ENCODE data around the gene GNG7.
A peak's percentile ranks its signal among the peaks of the same experiment; 100 is the strongest.

The GNG7 gene

DNA sequence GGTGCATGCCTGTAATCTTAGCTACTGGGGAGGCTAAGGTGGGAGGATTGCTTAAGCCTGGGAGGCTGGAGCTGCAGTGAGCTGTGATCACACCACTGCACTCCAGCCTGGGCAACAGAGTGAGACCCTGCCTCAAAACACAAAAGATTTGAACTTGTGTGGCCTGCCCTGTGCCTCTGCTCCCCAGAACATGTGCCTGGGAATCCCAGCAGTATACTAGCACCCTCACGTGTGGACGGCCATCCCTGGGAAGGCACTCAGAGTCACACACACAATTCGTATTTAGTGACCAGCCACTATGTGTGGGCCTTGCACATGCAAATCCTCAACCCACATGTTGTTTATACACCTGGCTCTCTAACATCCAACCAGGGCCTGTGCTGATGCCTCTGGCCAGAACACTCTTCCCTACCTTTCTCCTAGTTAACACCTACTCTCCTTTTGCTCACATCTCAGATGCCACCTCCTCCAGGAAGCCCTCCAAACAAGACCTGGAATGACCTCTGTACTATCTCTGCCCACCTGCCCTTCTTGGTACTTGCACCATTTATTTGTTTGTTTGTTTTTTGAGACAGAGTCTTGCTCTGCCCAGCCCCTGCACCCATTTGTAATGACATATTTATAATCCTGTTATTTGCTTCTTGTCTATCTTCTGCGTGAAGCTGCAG is 218.9 kb downstream of the GNG7 start:
- no peaks in the 10 kb centered on the region for H3K36me3 ChIP-seq (ENCODE audit: insufficient read depth, low read length)
- WGBS, result 84% methylated on average over 4 of the region's 4 CpGs
- no peak overlapping the region for H3K9ac ChIP-seq (ENCODE audit: low read depth, low read length)
- H3K4me3 ChIP-seq (ENCODE audit: low read length), result no peak overlapping the region
- peaks cover 11% of the 10 kb centered on the region; the same call in 1 of the 2 replicates for H3K9me3 ChIP-seq (ENCODE audit: insufficient read depth, low read depth, low read length)
- H3K27ac ChIP-seq (ENCODE audit: low read depth, low read length), result no peak overlapping the region
- no peaks in the 10 kb centered on the region for H3K4me1 ChIP-seq (ENCODE audit: insufficient read depth, low read length)
- H3K27me3 ChIP-seq (ENCODE audit: insufficient read depth, low read length), result peaks cover 25% of the 10 kb centered on the region

DNA sequence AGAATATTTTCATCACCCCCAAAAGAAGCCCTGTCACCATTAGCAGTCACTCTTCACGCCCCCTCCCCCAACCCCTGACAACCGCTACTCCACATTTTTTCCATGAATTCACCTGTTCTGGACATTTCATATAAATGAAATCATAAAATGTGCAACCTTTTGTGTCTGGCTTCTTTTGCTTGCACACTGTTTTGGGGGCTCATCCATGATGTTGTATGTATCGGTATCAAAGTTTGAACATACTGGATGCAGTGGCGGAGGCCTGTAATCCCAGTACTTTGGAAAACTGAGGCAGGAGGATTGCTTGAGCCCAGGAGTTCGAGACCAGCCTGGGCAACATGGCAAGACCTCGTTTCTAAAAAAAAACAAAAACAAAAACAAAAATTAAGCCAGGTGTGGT is 219.4 kb downstream of the GNG7 start:
- H3K4me1 ChIP-seq (ENCODE audit: insufficient read depth, low read length), result 0 out of 2 replicates have a peak, but pooled peaks cover 2% of the 10 kb centered on the region
- H3K4me3 ChIP-seq (ENCODE audit: low read length), result no peak overlapping the region
- H3K9ac ChIP-seq (ENCODE audit: low read depth, low read length), result no peak overlapping the region
- 93% methylated on average over 6 of the region's 6 CpGs for WGBS
- no peak overlapping the region for H3K27ac ChIP-seq (ENCODE audit: low read depth, low read length)
- peaks cover 25% of the 10 kb centered on the region for H3K27me3 ChIP-seq (ENCODE audit: insufficient read depth, low read length)
- peaks cover 11% of the 10 kb centered on the region; the same call in 1 of the 2 replicates for H3K9me3 ChIP-seq (ENCODE audit: insufficient read depth, low read depth, low read length)
- H3K36me3 ChIP-seq (ENCODE audit: insufficient read depth, low read length), result no peaks in the 10 kb centered on the region

DNA sequence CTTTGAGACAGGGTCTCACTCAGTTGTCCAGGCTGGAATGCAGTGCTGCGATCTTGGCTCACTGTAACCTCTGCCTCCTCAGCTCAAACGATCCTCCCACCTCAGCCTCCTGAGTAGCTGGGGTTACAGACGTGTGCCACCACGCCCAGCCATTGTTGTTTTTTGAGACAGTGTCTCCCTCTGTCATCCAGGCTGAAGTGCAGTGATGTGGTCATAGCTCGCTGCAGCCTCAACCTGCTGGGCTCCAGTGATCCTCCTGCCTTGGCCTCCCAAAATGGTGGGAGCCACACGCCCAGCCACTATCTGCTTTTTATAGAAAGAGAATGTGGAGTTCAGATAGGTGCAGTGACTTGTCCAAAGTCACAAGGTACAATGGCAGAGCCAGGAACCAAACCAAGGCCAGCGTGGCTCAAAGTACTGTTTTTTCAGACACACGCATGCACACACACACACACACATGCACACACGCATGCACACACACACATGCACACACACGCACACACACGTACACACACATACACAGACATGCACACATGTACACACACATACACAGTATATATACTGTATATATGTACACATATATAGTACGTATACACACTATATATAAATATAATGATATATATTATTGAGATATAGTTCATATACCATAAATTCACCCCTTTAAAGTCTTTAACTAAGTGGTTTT is 220.0 kb downstream of the GNG7 start:
- Histone ChIP-seq H3K27me3 (ENCODE audit: insufficient read depth, low read length) (peaks cover 25% of the 10 kb centered on the region), H3K4me3 (ENCODE audit: low read length) (no peak overlapping the region), H3K9ac (ENCODE audit: low read depth, low read length) (no peak overlapping the region), H3K4me1 (ENCODE audit: insufficient read depth, low read length) (peaks cover 6% of the 10 kb centered on the region; the same call in 1 of the 2 replicates), H3K27ac (ENCODE audit: low read depth, low read length) (no peak overlapping the region), H3K9me3 (ENCODE audit: insufficient read depth, low read depth, low read length) (peaks cover 11% of the 10 kb centered on the region; the same call in 1 of the 2 replicates), H3K36me3 (ENCODE audit: insufficient read depth, low read length) (0 out of 2 replicates have a peak, but pooled peaks cover 5% of the 10 kb centered on the region)
- 90% methylated on average over 11 of the region's 12 CpGs for WGBS

DNA sequence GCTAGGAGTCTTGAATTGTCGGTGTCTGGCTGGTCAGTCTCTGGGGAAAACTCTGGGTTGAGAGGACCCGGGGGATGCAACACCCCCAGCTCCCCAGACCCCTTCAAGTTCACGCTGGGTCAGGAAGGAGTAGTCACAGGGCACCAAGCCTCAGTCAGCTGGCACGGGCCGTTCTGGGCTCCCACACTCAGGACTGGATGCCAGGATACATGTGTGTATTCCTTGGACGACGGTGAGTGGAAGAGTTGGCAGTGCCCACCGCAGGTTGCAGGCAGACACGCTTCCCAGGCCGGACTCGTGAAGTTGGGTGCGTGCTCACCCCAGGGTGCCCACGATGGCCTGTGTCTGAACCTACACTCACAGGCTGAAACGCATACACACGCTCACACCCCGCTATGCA is 221.0 kb downstream of the GNG7 start:
- Histone ChIP-seq H3K27ac (ENCODE audit: low read depth, low read length) (no peak overlapping the region), H3K4me3 (ENCODE audit: low read length) (no peak overlapping the region), H3K9ac (ENCODE audit: low read depth, low read length) (no peak overlapping the region), H3K27me3 (ENCODE audit: insufficient read depth, low read length) (peaks cover 29% of the 10 kb centered on the region), H3K36me3 (ENCODE audit: insufficient read depth, low read length) (0 out of 2 replicates have a peak, but pooled peaks cover 5% of the 10 kb centered on the region), H3K9me3 (ENCODE audit: insufficient read depth, low read depth, low read length) (peaks cover 11% of the 10 kb centered on the region; the same call in 1 of the 2 replicates), H3K4me1 (ENCODE audit: insufficient read depth, low read length) (peaks cover 6% of the 10 kb centered on the region; the same call in 1 of the 2 replicates)
- WGBS, result 93% methylated on average over 16 of the region's 16 CpGs

DNA sequence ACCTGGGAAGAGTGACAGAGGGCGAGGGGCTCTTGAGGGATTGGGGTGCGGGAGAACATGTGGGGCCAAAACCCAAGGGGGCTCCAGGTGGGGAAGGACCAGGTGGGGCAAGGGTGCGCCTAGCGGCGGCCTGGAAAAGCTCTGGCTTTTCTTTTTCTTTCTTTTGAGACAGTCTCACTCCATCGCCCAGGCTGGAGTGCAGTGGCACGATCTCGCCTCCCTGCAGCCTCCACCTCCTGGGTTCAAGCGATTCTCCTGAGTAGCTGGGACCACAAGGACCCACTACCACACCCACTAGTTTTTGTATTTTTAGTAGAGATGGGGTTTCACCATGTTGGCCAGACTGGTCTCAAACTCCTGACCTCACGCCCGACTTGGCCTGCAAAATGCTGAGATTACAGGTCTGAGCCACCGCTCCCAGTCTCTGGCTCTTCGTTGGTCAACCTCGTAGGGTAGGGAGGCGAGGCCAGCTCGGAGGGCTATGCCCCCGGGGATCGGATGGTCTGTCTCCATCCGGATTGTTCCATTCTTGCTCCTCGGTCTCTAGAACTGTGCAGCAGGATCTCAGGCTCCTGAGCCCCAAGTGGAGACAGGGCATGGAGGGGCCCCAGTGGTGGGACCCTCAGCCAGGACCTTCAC is 222.8 kb downstream of the GNG7 start:
- H3K9me3 ChIP-seq (ENCODE audit: insufficient read depth, low read depth, low read length), result peaks cover 11% of the 10 kb centered on the region; the same call in 1 of the 2 replicates
- peaks cover 38% of the 10 kb centered on the region for H3K27me3 ChIP-seq (ENCODE audit: insufficient read depth, low read length)
- H3K9ac ChIP-seq (ENCODE audit: low read depth, low read length), result no peak overlapping the region
- WGBS, result 48% methylated on average over 19 of the region's 20 CpGs
- H3K27ac ChIP-seq (ENCODE audit: low read depth, low read length), result no peak overlapping the region
- H3K4me1 ChIP-seq (ENCODE audit: insufficient read depth, low read length), result peaks cover 6% of the 10 kb centered on the region; the same call in 1 of the 2 replicates
- peak overlapping the region; percentile 78 for H3K4me3 ChIP-seq (ENCODE audit: low read length)
- H3K36me3 ChIP-seq (ENCODE audit: insufficient read depth, low read length), result 0 out of 2 replicates have a peak, but pooled peaks cover 5% of the 10 kb centered on the region

DNA sequence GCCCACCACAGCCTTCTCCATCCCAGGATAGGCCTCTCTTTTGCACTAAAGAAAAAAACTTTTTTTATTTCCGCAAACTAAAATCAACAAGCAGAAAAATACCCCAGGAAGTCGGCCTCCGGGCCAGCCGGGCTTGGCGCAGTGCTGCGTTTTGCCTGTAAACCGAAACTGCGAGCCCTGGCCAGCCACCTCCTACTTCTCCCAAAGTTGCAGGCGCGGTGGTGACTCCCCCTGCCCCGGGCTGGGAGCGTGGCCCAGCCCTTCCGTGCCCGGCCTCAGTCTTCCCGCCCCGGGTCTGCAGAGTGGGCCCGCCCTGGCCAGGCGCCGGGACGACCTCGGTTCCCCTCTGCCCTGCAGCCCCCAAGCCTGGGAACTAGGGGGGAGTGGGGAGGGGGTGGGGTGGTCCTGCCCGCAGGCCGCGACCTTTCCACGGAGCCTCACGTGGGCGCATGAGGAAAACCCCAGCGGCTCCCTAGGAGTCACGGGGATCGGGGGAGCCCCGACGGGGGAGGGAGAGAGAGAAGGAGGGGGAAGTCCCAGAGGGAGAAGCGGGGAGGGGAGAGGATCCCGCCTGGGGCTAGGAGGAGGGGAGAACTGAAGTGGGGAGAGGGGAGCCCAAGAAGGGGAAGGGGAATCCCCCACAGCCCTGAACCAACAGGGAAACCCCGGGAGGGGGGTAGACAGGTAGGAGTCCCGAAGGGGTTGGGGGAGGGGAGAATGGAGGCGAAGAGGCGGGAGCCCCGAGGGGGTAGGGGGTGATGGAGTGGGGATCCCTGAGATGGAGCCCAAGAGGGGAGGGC is 223.5 kb downstream of the GNG7 start:
- H3K9me3 ChIP-seq (ENCODE audit: insufficient read depth, low read depth, low read length), result peaks cover 11% of the 10 kb centered on the region; the same call in 1 of the 2 replicates
- H3K27me3 ChIP-seq (ENCODE audit: insufficient read depth, low read length), result peaks cover 39% of the 10 kb centered on the region
- peaks cover 6% of the 10 kb centered on the region; the same call in 1 of the 2 replicates for H3K4me1 ChIP-seq (ENCODE audit: insufficient read depth, low read length)
- peak overlapping the region; percentile 78 for H3K4me3 ChIP-seq (ENCODE audit: low read length)
- 0 out of 2 replicates have a peak, but pooled peaks cover 5% of the 10 kb centered on the region for H3K36me3 ChIP-seq (ENCODE audit: insufficient read depth, low read length)
- peak overlapping the region; percentile 21; the same call in 1 of the 2 replicates for H3K27ac ChIP-seq (ENCODE audit: low read depth, low read length)
- WGBS, result 2% methylated on average over 39 of the region's 39 CpGs
- H3K9ac ChIP-seq (ENCODE audit: low read depth, low read length), result peak overlapping the region; percentile 16; the same call in 1 of the 2 replicates

DNA sequence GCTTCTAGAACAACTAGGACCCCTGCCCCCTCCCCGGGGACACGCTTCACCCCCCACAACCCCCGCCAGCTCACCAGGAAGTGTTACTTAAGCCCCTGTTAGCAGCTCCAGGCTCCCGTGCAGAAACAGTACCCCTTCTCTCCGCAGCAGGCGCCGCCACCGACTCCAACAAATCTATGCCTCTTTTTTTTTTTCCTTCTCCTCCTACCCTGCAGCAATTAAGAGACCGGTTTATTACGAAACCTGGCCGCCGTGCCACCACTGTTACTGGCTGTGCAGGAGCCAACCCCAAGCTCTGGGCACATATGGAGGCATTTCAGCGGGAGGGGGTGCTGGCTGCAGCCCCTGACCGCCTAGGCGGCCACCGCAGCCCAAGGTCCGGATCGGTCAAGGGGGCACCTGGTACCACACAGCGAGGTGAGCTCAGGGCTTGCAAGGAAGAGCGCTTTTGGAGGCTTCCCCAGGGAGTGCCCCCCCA is 224.2 kb downstream of the GNG7 start:
- Histone ChIP-seq H3K9ac (ENCODE audit: low read depth, low read length) (peak overlapping the region; percentile 16; the same call in 1 of the 2 replicates), H3K36me3 (ENCODE audit: insufficient read depth, low read length) (0 out of 2 replicates have a peak, but pooled peaks cover 5% of the 10 kb centered on the region), H3K4me3 (ENCODE audit: low read length) (peak overlapping the region; percentile 78), H3K4me1 (ENCODE audit: insufficient read depth, low read length) (peaks cover 6% of the 10 kb centered on the region; the same call in 1 of the 2 replicates), H3K27me3 (ENCODE audit: insufficient read depth, low read length) (peaks cover 39% of the 10 kb centered on the region), H3K27ac (ENCODE audit: low read depth, low read length) (no peak overlapping the region; the same call in 1 of the 2 replicates), H3K9me3 (ENCODE audit: insufficient read depth, low read depth, low read length) (peaks cover 8% of the 10 kb centered on the region; the same call in 1 of the 2 replicates)
- WGBS, result 2% methylated on average over 20 of the region's 20 CpGs

DNA sequence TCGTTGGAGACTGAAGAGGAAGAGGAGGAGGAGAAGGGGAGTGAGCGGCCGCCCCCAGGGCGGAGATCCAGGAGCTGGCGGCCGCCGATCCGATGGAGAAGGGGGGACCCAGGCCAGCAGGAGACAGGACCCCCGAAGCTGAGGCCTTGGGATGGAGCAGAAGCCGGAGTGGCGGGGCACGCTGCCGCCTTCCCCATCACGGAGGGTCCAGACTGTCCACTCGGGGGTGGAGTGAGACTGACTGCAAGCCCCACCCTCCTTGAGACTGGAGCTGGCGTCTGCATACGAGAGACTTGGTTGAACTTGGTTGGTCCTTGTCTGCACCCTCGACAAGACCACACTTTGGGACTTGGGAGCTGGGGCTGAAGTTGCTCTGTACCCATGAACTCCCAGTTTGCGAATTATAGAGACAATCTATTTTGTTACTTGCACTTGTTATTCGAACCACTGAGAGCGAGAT is 224.7 kb downstream of the GNG7 start:
- Histone ChIP-seq H3K27me3 (ENCODE audit: insufficient read depth, low read length) (peaks cover 39% of the 10 kb centered on the region), H3K9ac (ENCODE audit: low read depth, low read length) (no peak overlapping the region), H3K4me3 (ENCODE audit: low read length) (peak overlapping the region; percentile 78), H3K36me3 (ENCODE audit: insufficient read depth, low read length) (0 out of 2 replicates have a peak, but pooled peaks cover 5% of the 10 kb centered on the region), H3K9me3 (ENCODE audit: insufficient read depth, low read depth, low read length) (peaks cover 5% of the 10 kb centered on the region; the same call in 1 of the 2 replicates), H3K27ac (ENCODE audit: low read depth, low read length) (no peak overlapping the region), H3K4me1 (ENCODE audit: insufficient read depth, low read length) (peaks cover 6% of the 10 kb centered on the region; the same call in 1 of the 2 replicates)
- WGBS, result 8% methylated on average over 19 of the region's 21 CpGs

DNA sequence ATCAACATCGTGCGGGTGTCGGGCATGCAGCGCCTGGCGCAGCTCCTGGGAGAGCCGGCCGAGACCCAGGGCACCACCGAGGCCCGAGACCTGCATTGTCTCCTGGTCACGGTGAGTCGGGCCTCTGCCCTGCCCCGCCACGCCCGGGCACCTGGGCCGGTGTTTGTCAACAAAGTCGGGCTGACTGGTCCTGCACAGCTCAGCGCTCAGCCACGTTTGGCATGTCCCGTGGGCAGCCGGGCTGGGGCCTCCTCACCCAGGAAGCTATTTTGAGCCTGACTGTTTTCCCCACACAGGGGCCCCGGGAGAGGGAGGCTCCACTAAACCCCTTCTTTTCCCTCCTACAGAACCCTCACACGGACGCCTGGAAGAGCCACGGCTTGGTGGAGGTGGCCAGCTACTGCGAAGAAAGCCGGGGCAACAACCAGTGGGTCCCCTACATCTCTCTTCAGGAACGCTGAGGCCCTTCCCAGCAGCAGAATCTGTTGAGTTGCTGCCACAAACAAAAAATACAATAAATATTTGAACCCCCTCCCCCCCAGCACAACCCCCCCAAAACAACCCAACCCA is 225.3 kb downstream of the GNG7 start:
- 0 out of 2 replicates have a peak, but pooled peaks cover under 1% of the 10 kb centered on the region for H3K9me3 ChIP-seq (ENCODE audit: insufficient read depth, low read depth, low read length)
- H3K27ac ChIP-seq (ENCODE audit: low read depth, low read length), result no peak overlapping the region
- peaks cover 6% of the 10 kb centered on the region; the same call in 1 of the 2 replicates for H3K4me1 ChIP-seq (ENCODE audit: insufficient read depth, low read length)
- WGBS, result 4% methylated on average over 27 of the region's 27 CpGs
- peak overlapping the region; percentile 46; the same call in 1 of the 2 replicates for H3K9ac ChIP-seq (ENCODE audit: low read depth, low read length)
- peaks cover 39% of the 10 kb centered on the region for H3K27me3 ChIP-seq (ENCODE audit: insufficient read depth, low read length)
- H3K4me3 ChIP-seq (ENCODE audit: low read length), result peak overlapping the region; percentile 78
- H3K36me3 ChIP-seq (ENCODE audit: insufficient read depth, low read length), result 0 out of 2 replicates have a peak, but pooled peaks cover 5% of the 10 kb centered on the region

Data from HUES64 (cell line).